HepG2 (cell line): Measurements from ENCODE around the gene NME7. TPM values are rescaled to one million over a fixed set of nuclear protein-coding genes. Genes with fewer than 3 reads are reported as not detected.

ENCODE experiments used
- ATAC-seq: fragments of 200-7000 bp; cut with Tn5 transposase; 3 replicates; pipeline ENCODE4 v1.9.1; 2020; ENCODE audit warnings: mild to moderate bottlenecking, moderate library complexity
- BruUV-seq: library from RNA; stranded (reverse); fragments of 400-500 nt; replicated peaks from 2 replicates; lab custom pipeline; 2021; lab: Mats Ljungman, UMichigan
- CTCF ChIA-PET: fragments of 300-600 bp; formaldehyde crosslinking; extraction: SDS; loops from one replicate; lab custom pipeline; 2021; ENCODE audit warnings: low total read pairs, inconsistent platforms, low intra/inter-chr PET ratio; lab: Yijun Ruan, JAX
- POLR2A ChIA-PET: fragments of 350-600 bp; sonication (Branson Sonifier 250); formaldehyde crosslinking; loops from one replicate; lab custom pipeline; 2020; ENCODE audit warnings: antibody characterized with exemption, inconsistent platforms; lab: Yijun Ruan, JAX
- DNase-seq: peaks from one replicate; pipeline ENCODE4 v3.0.0-alpha.2; 2015; ENCODE audit warnings: low spot score
- FAIRE-seq: peaks from 3 replicates; lab custom pipeline; 2011; peaks lifted over from hg19 to GRCh38; lab: Jason Lieb, UNC
- H2AFZ ChIP-seq: one replicate; pipeline ENCODE4 v1.6.1; 2011; ENCODE audit warnings: low read length, inconsistent platforms
- H3K27ac ChIP-seq: fragments of 300-600 bp; 3 replicates; pipeline ENCODE4 v1.8.0; 2011; ENCODE audit warnings: mixed run types, mild to moderate bottlenecking, mixed read lengths, low read length, inconsistent platforms; ENCODE audit not compliant: insufficient read depth; ENCODE audit errors: extremely low read length
- H3K27me3 ChIP-seq, 2 experiments: fragments of 200-600 bp in 1 of 2; 2 replicates in 1 of 2; 3 replicates in 1 of 2; pipeline versions ENCODE4 v1.6.0 to v1.8.0; 2011; ENCODE audit warnings: low read length in 2 of 2, mild to moderate bottlenecking in 2 of 2, moderate library complexity in 2 of 2, inconsistent platforms in 1 of 2; ENCODE audit not compliant: insufficient read depth in 2 of 2, control insufficient read depth in 1 of 2
- H3K36me3 ChIP-seq, 2 experiments: fragments of 200-600 bp in 1 of 2; replicated peaks in 1 of 2; 2 replicates in 1 of 2; 3 replicates in 1 of 2; pipeline versions ENCODE4 v1.5.1 to v1.8.0; 2011; ENCODE audit warnings: low read length in 2 of 2, inconsistent platforms in 1 of 2; ENCODE audit not compliant: insufficient read depth in 2 of 2, control insufficient read depth in 1 of 2
- H3K4me1 ChIP-seq: 2 replicates; pipeline ENCODE4 v1.5.1; 2012; ENCODE audit warnings: low read length, inconsistent platforms; ENCODE audit not compliant: insufficient read depth
- H3K4me2 ChIP-seq: 2 replicates; pipeline ENCODE4 v1.6.0; 2011; ENCODE audit warnings: low read depth, low read length, inconsistent platforms
- H3K4me3 ChIP-seq, 3 experiments: fragments of 200-600 bp in 1 of 3; sonication (generic), shearing (Covaris generic) in 1 of 3; replicated peaks in 1 of 3; 2 replicates each; pipeline ENCODE4 v1.5.1; 2011 to 2016; ENCODE audit warnings: low read length in 3 of 3, inconsistent platforms in 2 of 3, low read depth in 2 of 3, mild to moderate bottlenecking in 2 of 3, control low read depth in 1 of 3, mixed read lengths in 1 of 3; ENCODE audit not compliant: insufficient read depth in 1 of 3
- H3K79me2 ChIP-seq: one replicate; pipeline ENCODE4 v1.6.1; 2011; ENCODE audit warnings: low read length, inconsistent platforms; ENCODE audit not compliant: insufficient read depth
- H3K9ac ChIP-seq: 2 replicates; pipeline ENCODE4 v1.6.0; 2011; ENCODE audit warnings: mild to moderate bottlenecking, low read depth, low read length, inconsistent platforms; ENCODE audit not compliant: insufficient read depth
- H3K9me3 ChIP-seq: 2 replicates; pipeline ENCODE4 v1.5.1; 2012; ENCODE audit warnings: mild to moderate bottlenecking, low read length
- H4K20me1 ChIP-seq: 2 replicates; pipeline ENCODE4 v1.6.0; 2011; ENCODE audit warnings: inconsistent platforms, mild to moderate bottlenecking, low read length, moderate library complexity; ENCODE audit not compliant: insufficient read depth
- AGO2 ChIP-seq: fragments of 200-400 bp; formaldehyde crosslinking; optimal IDR thresholded peaks from 2 replicates; pipeline ENCODE3; 2017; ENCODE audit warnings: mild to moderate bottlenecking, low read depth, low read length, moderate library complexity
- EZH2 ChIP-seq: conservative IDR thresholded peaks from 2 replicates; pipeline ENCODE4 v1.6.1; 2012; ENCODE audit warnings: mild to moderate bottlenecking, low read depth, low read length, moderate library complexity
- FOSL2 ChIP-seq: sonication (generic); formaldehyde crosslinking; IDR thresholded peaks from 2 replicates; pipeline ENCODE4 v1.4.0; 2020; ENCODE audit warnings: missing genetic modification reagents
- MZF1 ChIP-seq: sonication (generic); formaldehyde crosslinking; IDR thresholded peaks from 2 replicates; pipeline ENCODE4 v1.8.1; 2023; ENCODE audit warnings: mild to moderate bottlenecking, missing genetic modification reagents, borderline replicate concordance
- PAF1 ChIP-seq: IDR thresholded peaks from 2 replicates; pipeline ENCODE4 v1.6.1; 2016; ENCODE audit warnings: missing genetic modification reagents, missing compliant biosample characterization
- POLR2AphosphoS2 ChIP-seq: IDR thresholded peaks from 2 replicates; pipeline ENCODE4 v1.6.1; 2011; ENCODE audit warnings: low read depth, low read length, improper control_type of control experiment
- RAD21 ChIP-seq: fragments of 450-650 bp; formaldehyde crosslinking; IDR thresholded peaks from 2 replicates; pipeline ENCODE4 v1.5.0; 2020; ENCODE audit warnings: mild to moderate bottlenecking
- RBFOX2 ChIP-seq: fragments of 200-400 bp; formaldehyde crosslinking; IDR thresholded peaks from 2 replicates; pipeline ENCODE4 v1.6.1; 2017; ENCODE audit warnings: low read depth, mild to moderate bottlenecking, low read length
- SIX4 ChIP-seq: sonication (generic); formaldehyde crosslinking; IDR thresholded peaks from 2 replicates; pipeline ENCODE4 v1.4.0; 2020; ENCODE audit warnings: missing genetic modification reagents
- SMARCC2 ChIP-seq: fragments of 450-650 bp; IDR thresholded peaks from 2 replicates; pipeline ENCODE4 v1.6.1; 2017; ENCODE audit warnings: antibody characterized with exemption, mild to moderate bottlenecking
- SMC3 ChIP-seq: IDR thresholded peaks from 2 replicates; pipeline ENCODE4 v1.6.1; 2011; ENCODE audit warnings: low read length, improper control_type of control experiment
- TARDBP ChIP-seq: sonication (generic); formaldehyde crosslinking; IDR thresholded peaks from 2 replicates; pipeline ENCODE4 v1.8.0; 2022; ENCODE audit warnings: mild to moderate bottlenecking, missing genetic modification reagents
- WGBS: methylation state at CpG from one replicate; pipeline ENCODE4 v1.1.6; 2017; ENCODE audit warnings: low lambda C conversion rate; 5-methylcytosine and 5-hydroxymethylcytosine counted together
- in situ Hi-C: cut with HindIII; loops from 2 replicates; pipeline ENCODE4 v1.10.0; 2017; ENCODE audit warnings: low pct_unique_long_range_greater_than_20kb; ENCODE audit not compliant: extremely low pct_ligation_motif_present
- intact Hi-C: fragments of 100-400 bp; cut with micrococcal nuclease; formaldehyde crosslinking; loops from one replicate; pipeline ENCODE4 v1.10.0; 2022; ENCODE audit not compliant: unreplicated experiment
- polyA plus RNA-seq, 8 experiments: library from polyadenylated mRNA; depleted of rRNA in 3 of 8; stranded (reverse) in 7 of 8; unstranded in 1 of 8; fragments of >200 nt; fragmentation: Illumina TruSeq in 4 of 8; extraction: Trizol in 4 of 8; gene quantifications; 2 replicates each; pipeline versions ENCODE4 v1.2.1 to v1.2.3, GENCODE V29; 2011 to 2016; ENCODE audit warnings: low read depth in 4 of 8, missing spikeins in 1 of 8, mixed read lengths in 1 of 8; ENCODE audit not compliant: insufficient read depth in 1 of 8
- total RNA-seq, 5 experiments: library from RNA; depleted of rRNA; stranded (reverse); fragments of >200 nt; fragmentation: Illumina TruSeq; extraction: Trizol; gene quantifications; 2 replicates each; pipeline ENCODE4 v1.2.3, GENCODE V29; 2016; ENCODE audit warnings: low read depth in 1 of 5

Gene NME7
- total and polyA plus RNA-seq, 2 of the 13 experiments (the other 11 are each of a cell fraction or from before 2014, with no cell fraction given) = 9.4 to 22.5 TPM

- peaks cover 27 to 81% of the 10 kb centered on the region in 2 experiments for H3K36me3 ChIP-seq
- no peak overlapping the region for H2AFZ ChIP-seq
- no TSS peak for BruUV-seq
- TF ChIP-seq AGO2 (peak; percentile 46), SMARCC2 (no peak), RBFOX2 (peak; percentile 42), MZF1 (CRISPR knock-in tag) (no peak), RAD21 (no peak)
- ChIA-PET POLR2A (interaction anchor here (2.8 kb wide), 1 partner anchor 11 kb away, joined by 26 read pairs; the partner anchor contains the start of gene ATP1B1), CTCF (no interaction called here)
- H4K20me1 ChIP-seq = peaks cover 56% of the 10 kb centered on the region
- peaks cover 85% of the 10 kb centered on the region for H3K79me2 ChIP-seq
- no peaks in the 10 kb centered on the region for H3K27me3 ChIP-seq
- ATAC-seq (no peak), FAIRE-seq (no peak), DNase-seq (no peak)
- H3K9me3 ChIP-seq = no peaks in the 10 kb centered on the region
- no peak overlapping the region for H3K27ac ChIP-seq
- 99% methylated on average over 4 of the region's 4 CpGs for WGBS
- peaks cover 85% of the 10 kb centered on the region for H3K4me1 ChIP-seq
- H3K9ac ChIP-seq = no peak overlapping the region
- intact Hi-C loops (no loop called here), in situ Hi-C loops (no loop called here)
- no peak overlapping the region for H3K4me3 ChIP-seq
- no peak overlapping the region for H3K4me2 ChIP-seq
Measured at GRCh38 chr1:169118227-169118626, 249.4 kb downstream of the NME7 start.

DNA sequence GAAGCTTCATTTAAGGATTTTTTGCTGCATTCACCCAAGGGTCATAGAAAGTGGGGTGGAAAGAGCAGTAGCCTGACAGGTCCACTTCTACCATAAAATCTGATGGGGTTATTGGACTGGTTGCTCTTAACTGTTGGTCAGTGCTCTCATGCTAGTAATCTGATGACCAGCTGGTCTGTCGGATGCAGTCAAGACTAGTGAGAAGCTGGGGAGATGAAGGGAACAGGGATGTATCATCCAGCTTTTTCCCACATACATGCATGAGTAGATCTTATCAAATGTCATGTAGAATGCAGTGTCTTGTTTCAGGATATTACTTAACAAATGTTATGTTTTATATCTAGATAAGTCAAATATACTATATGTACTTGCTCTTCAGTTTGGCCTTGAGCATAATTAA is 250.0 kb downstream of the NME7 start:
- H3K79me2 ChIP-seq = peaks cover 83% of the 10 kb centered on the region
- H3K4me3 ChIP-seq = no peak overlapping the region
- POLR2A ChIA-PET = interaction anchor here (2.8 kb wide), 1 partner anchor 11 kb away, joined by 26 read pairs; the partner anchor contains the start of gene ATP1B1
- ATAC-seq = no peak
- no peaks in the 10 kb centered on the region for H3K27me3 ChIP-seq
- in situ Hi-C loops (no loop called here), intact Hi-C loops (no loop called here)
- CTCF ChIA-PET = no interaction called here
- peaks cover 27 to 79% of the 10 kb centered on the region in 2 experiments for H3K36me3 ChIP-seq
- H3K27ac ChIP-seq = peak overlapping the region; percentile 16
- no peak overlapping the region for H2AFZ ChIP-seq
- peaks cover 52% of the 10 kb centered on the region for H4K20me1 ChIP-seq
- no peak overlapping the region for H3K4me2 ChIP-seq
- no peak for FAIRE-seq
- no peak overlapping the region for H3K9ac ChIP-seq
- no peak for DNase-seq
- no TSS peak for BruUV-seq
- no peaks in the 10 kb centered on the region for H3K9me3 ChIP-seq
- H3K4me1 ChIP-seq = peaks cover 92% of the 10 kb centered on the region
- WGBS = 100% methylated on average over 1 of the region's 1 CpG
- no peak for TF ChIP-seq TARDBP (CRISPR knock-in tag)
- no peak for TF ChIP-seq SIX4
- peak; percentile 59; the same call in 1 of the 2 replicates for TF ChIP-seq POLR2AphosphoS2
- TF ChIP-seq EZH2 = no peak
- no peak for TF ChIP-seq PAF1
- no peak for TF ChIP-seq SMC3
- no peak for TF ChIP-seq FOSL2
- TF ChIP-seq, all 625 proteins: peak for 1
